Hepatocyte (in vitro differentiated cells): ENCODE results near the gene ANO10. TPM values are rescaled to one million over a fixed set of nuclear protein-coding genes. Genes with fewer than 3 reads are reported as not detected.

Experiments
- DNase-seq: peaks from one replicate; pipeline ENCODE4 v3.0.0-alpha.2; 2016; ENCODE audit warnings: low spot score
- H2AFZ ChIP-seq: fragments of 200-600 bp; sonication (generic); 2 replicates; pipeline ENCODE4 v1.6.0; 2016; ENCODE audit warnings: antibody characterized with exemption, mild to moderate bottlenecking
- H3K27ac ChIP-seq: fragments of 200-600 bp; sonication (generic); 2 replicates; pipeline ENCODE4 v1.5.1; 2016; ENCODE audit warnings: mild to moderate bottlenecking
- H3K27me3 ChIP-seq: fragments of 200-600 bp; sonication (generic); 2 replicates; pipeline ENCODE4 v1.6.1; 2016
- H3K36me3 ChIP-seq: fragments of 200-600 bp; sonication (generic); replicated peaks from 2 replicates; pipeline ENCODE4 v1.5.1; 2016; ENCODE audit warnings: low read depth; ENCODE audit not compliant: insufficient read depth
- H3K4me1 ChIP-seq: fragments of 200-600 bp; sonication (generic); 2 replicates; pipeline ENCODE4 v1.5.1; 2016; ENCODE audit warnings: mild to moderate bottlenecking, moderate library complexity; ENCODE audit not compliant: insufficient read depth
- H3K4me2 ChIP-seq: fragments of 200-600 bp; sonication (generic); 2 replicates; pipeline ENCODE4 v1.6.0; 2016
- H3K4me3 ChIP-seq: fragments of 200-600 bp; sonication (generic); 2 replicates; pipeline ENCODE4 v1.5.1; 2016; ENCODE audit warnings: mild to moderate bottlenecking
- H3K79me2 ChIP-seq: fragments of 200-600 bp; sonication (generic); 2 replicates; pipeline ENCODE4 v1.6.0; 2017; ENCODE audit warnings: mild to moderate bottlenecking
- H3K9me2 ChIP-seq: fragments of 200-600 bp; sonication (generic); replicated peaks from 2 replicates; pipeline ENCODE4 v1.6.0; 2017; ENCODE audit warnings: mild to moderate bottlenecking; ENCODE audit not compliant: insufficient read depth
- H3K9me3 ChIP-seq: fragments of 200-600 bp; sonication (generic); 2 replicates; pipeline ENCODE4 v1.5.1; 2016; ENCODE audit warnings: low read depth, mild to moderate bottlenecking
- H4K20me1 ChIP-seq: fragments of 200-600 bp; sonication (generic); 2 replicates; pipeline ENCODE4 v1.6.0; 2016; ENCODE audit warnings: mild to moderate bottlenecking; ENCODE audit not compliant: insufficient read depth, poor library complexity, severe bottlenecking
- EZH2 ChIP-seq: fragments of 200-600 bp; sonication (generic); IDR thresholded peaks from 2 replicates; pipeline ENCODE4 v1.6.1; 2016; ENCODE audit warnings: antibody characterized with exemption, mild to moderate bottlenecking, borderline replicate concordance
- EZH2phosphoT487 ChIP-seq: fragments of 200-600 bp; sonication (generic); IDR thresholded peaks from one replicate; pipeline ENCODE4 v1.6.1; 2018; ENCODE audit warnings: antibody characterized with exemption, mild to moderate bottlenecking, low read depth, moderate library complexity; ENCODE audit not compliant: unreplicated experiment, severe bottlenecking
- WGBS: methylation state at CpG from one replicate; pipeline ENCODE4 v1.1.6; 2016; ENCODE audit warnings: low lambda C conversion rate; ENCODE audit errors: missing lambda C conversion rate; 5-methylcytosine and 5-hydroxymethylcytosine counted together
- polyA plus RNA-seq: library from polyadenylated mRNA; unstranded; fragments of >200 nt; fragmentation: Nextera tagmentation; extraction: Ambion mirVana; gene quantifications from 2 replicates; pipeline ENCODE4 v1.2.1, GENCODE V29; 2016
- total RNA-seq: library from RNA; depleted of rRNA; stranded (reverse); fragments of >200 nt; gene quantifications from 2 replicates; pipeline ENCODE4 v1.2.3, GENCODE V29; 2014
- TF ChIP-seq, protein P1 (sequence below): fragments of 200-600 bp; sonication (generic); IDR thresholded peaks from 2 replicates; pipeline ENCODE4 v1.5.1; 2016; ENCODE audit warnings: antibody characterized with exemption, mild to moderate bottlenecking; ENCODE audit not compliant: poor library complexity

ANO10 gene
- total and polyA plus RNA-seq, 2 experiments from 2014 or later, result 28.5 to 33.5 TPM

DNA sequence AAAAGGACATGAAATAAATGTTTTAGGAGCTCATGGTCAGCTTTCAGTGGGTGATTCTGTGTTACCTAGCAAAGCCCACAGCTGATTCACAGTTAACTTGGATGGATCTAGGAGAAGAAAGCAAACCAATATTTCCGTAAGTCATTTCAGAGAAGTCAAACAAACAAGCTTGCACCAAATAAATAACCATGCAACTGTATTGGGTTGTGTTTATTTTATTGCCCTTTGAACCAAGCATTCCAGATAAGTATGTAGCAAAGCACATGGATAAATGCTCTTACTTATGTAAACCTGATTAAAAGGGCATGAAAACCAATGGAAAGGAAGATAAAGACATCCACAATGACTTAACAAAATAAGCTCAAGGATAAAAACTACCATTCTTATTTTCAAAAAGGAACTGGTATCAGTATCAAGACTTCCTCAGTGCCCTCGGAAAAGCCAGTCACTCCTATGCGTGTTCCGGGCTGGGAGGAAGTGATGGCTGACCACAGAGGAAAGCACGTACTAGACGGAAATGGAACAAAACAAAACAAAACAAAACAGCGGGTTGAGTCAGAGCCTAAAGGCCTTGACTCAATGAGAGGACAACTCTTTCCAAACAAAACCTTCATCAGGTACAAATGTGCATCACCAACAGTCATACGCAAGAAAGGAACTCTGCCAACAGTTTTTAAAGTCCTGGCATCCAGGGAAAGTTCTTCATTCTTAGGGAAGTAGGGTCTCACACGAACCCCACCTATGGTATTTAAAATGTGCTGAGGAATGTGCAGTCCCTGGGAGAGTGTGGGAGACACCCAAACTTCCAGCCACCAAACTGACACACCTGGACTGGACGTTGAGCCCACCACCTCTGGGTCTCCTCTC, 232.2 kb downstream of the ANO10 start:
- Histone ChIP-seq H3K9me3 (no peaks in the 10 kb centered on the region), H2AFZ (no peak overlapping the region), H3K27me3 (no peaks in the 10 kb centered on the region), H3K27ac (no peak overlapping the region), H3K4me3 (no peak overlapping the region), H3K4me1 (no peaks in the 10 kb centered on the region), H3K4me2 (no peak overlapping the region), H4K20me1 (no peaks in the 10 kb centered on the region), H3K79me2 (no peaks in the 10 kb centered on the region), H3K36me3 (no peaks in the 10 kb centered on the region), H3K9me2 (no peaks in the 10 kb centered on the region)
- 82% methylated on average over 10 of the region's 10 CpGs for whole genome bisulfite sequencing
- DNase-seq, result no peak
- TF ChIP-seq EZH2, result no peak
- TF ChIP-seq EZH2phosphoT487, result no peak
- TF ChIP-seq, protein P1, sequence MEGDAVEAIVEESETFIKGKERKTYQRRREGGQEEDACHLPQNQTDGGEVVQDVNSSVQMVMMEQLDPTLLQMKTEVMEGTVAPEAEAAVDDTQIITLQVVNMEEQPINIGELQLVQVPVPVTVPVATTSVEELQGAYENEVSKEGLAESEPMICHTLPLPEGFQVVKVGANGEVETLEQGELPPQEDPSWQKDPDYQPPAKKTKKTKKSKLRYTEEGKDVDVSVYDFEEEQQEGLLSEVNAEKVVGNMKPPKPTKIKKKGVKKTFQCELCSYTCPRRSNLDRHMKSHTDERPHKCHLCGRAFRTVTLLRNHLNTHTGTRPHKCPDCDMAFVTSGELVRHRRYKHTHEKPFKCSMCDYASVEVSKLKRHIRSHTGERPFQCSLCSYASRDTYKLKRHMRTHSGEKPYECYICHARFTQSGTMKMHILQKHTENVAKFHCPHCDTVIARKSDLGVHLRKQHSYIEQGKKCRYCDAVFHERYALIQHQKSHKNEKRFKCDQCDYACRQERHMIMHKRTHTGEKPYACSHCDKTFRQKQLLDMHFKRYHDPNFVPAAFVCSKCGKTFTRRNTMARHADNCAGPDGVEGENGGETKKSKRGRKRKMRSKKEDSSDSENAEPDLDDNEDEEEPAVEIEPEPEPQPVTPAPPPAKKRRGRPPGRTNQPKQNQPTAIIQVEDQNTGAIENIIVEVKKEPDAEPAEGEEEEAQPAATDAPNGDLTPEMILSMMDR, result no peak

DNA sequence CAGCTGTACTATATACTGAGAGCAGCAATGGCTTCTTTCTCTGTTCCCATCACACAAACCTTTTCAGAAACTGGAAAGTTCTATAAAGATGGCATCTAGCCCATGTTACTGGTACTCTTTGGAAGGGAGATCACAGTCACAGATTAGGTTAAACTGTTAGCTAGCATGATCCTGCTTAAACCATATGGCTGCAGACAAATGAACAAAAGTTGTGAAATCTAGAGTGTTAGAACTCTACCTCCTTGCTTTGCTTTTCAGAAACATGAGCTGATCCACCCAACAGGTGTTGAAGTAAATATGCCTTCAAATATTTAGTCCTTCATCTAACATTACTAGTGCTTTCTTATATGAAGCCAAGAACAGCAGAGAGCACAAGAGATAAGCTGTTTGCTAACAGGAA, 232.9 kb downstream of the ANO10 start:
- H4K20me1 ChIP-seq, result no peaks in the 10 kb centered on the region
- no peaks in the 10 kb centered on the region for H3K79me2 ChIP-seq
- H3K4me2 ChIP-seq, result no peak overlapping the region
- TF ChIP-seq EZH2 (no peak), EZH2phosphoT487 (no peak)
- TF ChIP-seq, protein P1, result no peak
- no peaks in the 10 kb centered on the region for H3K9me3 ChIP-seq
- DNase-seq, result no peak
- no peaks in the 10 kb centered on the region for H3K4me1 ChIP-seq
- H2AFZ ChIP-seq, result no peak overlapping the region
- no peaks in the 10 kb centered on the region for H3K36me3 ChIP-seq
- no peaks in the 10 kb centered on the region for H3K9me2 ChIP-seq
- H3K27me3 ChIP-seq, result no peaks in the 10 kb centered on the region
- no peak overlapping the region for H3K27ac ChIP-seq
- H3K4me3 ChIP-seq, result no peak overlapping the region

GRCh38 chr3:43388175-43388574, 233.6 kb downstream of the ANO10 start:
- Histone ChIP-seq H3K27ac (no peak overlapping the region), H3K9me3 (no peaks in the 10 kb centered on the region), H3K4me2 (no peak overlapping the region), H3K4me3 (no peak overlapping the region), H3K27me3 (no peaks in the 10 kb centered on the region), H3K9me2 (no peaks in the 10 kb centered on the region), H2AFZ (no peak overlapping the region), H3K4me1 (no peaks in the 10 kb centered on the region), H4K20me1 (no peaks in the 10 kb centered on the region), H3K36me3 (no peaks in the 10 kb centered on the region), H3K79me2 (no peaks in the 10 kb centered on the region)
- DNase-seq, result no peak
- 87% methylated on average over 5 of the region's 5 CpGs for WGBS
- TF ChIP-seq EZH2phosphoT487 (no peak), EZH2 (no peak)
- TF ChIP-seq, protein P1, result no peak
